ENCODE data around the gene TRAF3. TPM values are rescaled to one million over a fixed set of nuclear protein-coding genes. Genes with fewer than 3 reads are reported as not detected.

TRAF3 gene
- total RNA-seq, 1 donor from 2014 or later = 8.5 TPM

DNA sequence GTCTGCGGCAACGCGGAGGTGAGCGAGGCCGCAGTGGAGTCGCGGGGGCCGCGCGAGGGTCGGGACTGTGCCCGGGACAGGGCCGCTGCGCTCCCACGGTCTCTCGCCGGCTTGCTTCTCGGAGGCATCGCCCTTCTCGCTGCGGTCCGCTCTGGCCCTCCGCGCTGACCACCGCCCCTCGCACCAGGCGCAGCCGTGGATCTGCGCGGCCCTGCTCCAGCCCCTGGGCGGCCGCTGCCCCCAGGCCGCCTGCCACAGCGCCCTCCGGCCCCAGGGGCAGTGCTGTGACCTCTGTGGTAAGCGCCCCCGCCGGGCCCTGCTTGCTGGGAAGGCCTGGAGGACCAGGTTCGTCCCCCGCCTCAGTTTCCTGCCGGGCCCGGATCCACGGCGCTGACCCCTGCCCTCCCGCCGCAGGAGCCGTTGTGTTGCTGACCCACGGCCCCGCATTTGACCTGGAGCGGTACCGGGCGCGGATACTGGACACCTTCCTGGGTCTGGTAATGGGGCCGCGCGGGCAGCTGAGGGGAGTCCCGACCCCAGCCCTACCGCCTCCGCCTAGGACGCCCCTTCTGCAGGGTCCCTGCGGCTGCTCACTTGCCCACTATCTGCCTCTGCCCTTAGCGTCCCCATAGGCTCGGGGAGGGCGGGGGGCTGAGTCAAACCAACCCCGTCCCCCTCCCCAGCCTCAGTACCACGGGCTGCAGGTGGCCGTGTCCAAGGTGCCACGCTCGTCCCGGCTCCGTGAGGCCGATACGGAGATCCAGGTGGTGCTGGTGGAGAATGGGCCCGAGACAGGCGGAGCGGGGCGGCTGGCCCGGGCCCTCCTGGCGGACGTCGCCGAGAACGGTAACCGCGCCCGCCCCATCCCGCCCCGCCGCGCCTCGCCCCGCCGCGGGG, 152.2 kb downstream of the TRAF3 start:
- ATAC-seq (peak; percentile 1), DNase-seq (ENCODE audit: low spot score) (no peak)

- DNase-seq (ENCODE audit: low spot score) (no peak), ATAC-seq (no peak)
Observed at GRCh38 chr14:102930138-102930752, 153.0 kb downstream of the TRAF3 start.

- DNase-seq (ENCODE audit: low spot score) = no peak
- ATAC-seq = no peak
Observed at GRCh38 chr14:102930753-102931579, 153.7 kb downstream of the TRAF3 start.

GRCh38 chr14:102931580-102932285, 154.5 kb downstream of the TRAF3 start:
- ATAC-seq = no peak
- no peak for DNase-seq (ENCODE audit: low spot score)

GRCh38 chr14:102932484-102933248, 155.4 kb downstream of the TRAF3 start:
- ATAC-seq = no peak
- no peak for DNase-seq (ENCODE audit: low spot score)

- peak; percentile 80 for DNase-seq (ENCODE audit: low spot score)
Observed at GRCh38 chr14:102933618-102934231, 156.5 kb downstream of the TRAF3 start.

GRCh38 chr14:102935756-102936155, 158.5 kb downstream of the TRAF3 start:
- DNase-seq (ENCODE audit: low spot score) (no peak), ATAC-seq (no peak)

More at GRCh38 chr14:102933618-102934231, 156.5 kb downstream of the TRAF3 start:
- peak; percentile 81 for ATAC-seq

DNA sequence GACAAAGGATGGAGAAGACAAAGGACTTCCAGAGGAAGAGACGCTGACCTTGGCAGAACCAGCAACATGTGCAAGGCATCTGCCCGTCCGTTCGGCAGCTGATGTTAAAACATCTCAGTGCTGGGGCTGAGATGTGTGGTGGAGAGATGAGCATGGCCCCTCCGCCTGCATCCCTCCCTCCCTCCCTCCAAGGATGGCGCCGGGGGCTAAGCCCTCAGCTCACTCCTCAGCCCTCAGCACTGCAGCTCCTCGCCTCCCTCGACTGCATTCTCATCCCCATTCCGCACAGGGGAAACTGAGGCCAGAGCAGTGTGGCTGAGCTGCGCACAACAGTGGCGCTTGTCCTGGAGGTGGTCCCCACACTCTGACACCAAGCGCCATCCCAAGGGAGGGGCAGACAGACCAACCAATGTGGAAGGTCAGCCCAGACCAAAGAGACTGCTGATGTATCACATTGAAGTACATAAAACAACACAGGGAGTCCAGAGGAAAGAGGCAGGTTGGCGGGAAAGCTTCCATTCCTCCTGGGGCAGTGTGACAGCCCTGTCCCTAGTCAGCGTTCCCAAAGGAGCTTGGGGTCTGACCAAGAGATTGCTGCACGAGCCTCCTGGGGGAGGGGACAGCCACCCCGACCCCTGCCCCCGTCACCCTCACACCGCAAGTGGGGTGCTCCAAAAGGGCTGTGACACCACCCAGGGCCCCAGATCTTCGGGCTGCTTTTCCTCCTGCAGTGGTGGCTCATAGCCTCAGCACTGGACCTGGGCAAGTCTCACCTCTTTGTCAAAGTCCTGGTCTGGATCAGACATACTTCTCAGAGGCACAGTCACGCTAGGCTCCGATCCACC, 160.3 kb downstream of the TRAF3 start:
- ATAC-seq (no peak), DNase-seq (ENCODE audit: low spot score) (no peak)

GRCh38 chr14:102938191-102938590, 160.9 kb downstream of the TRAF3 start:
- ATAC-seq = no peak
- DNase-seq (ENCODE audit: low spot score) = no peak

- DNase-seq (ENCODE audit: low spot score) (no peak), ATAC-seq (no peak)
Observed at GRCh38 chr14:102939329-102939728, 162.1 kb downstream of the TRAF3 start.

GRCh38 chr14:102939820-102940561, 162.7 kb downstream of the TRAF3 start:
- ATAC-seq (peak; percentile 88), DNase-seq (ENCODE audit: low spot score) (peak; percentile 90)

GRCh38 chr14:102940729-102941362, 163.6 kb downstream of the TRAF3 start:
- peak; percentile 2 for ATAC-seq
- no peak for DNase-seq (ENCODE audit: low spot score)

- DNase-seq (ENCODE audit: low spot score) = no peak
Observed at GRCh38 chr14:102941419-102942011, 164.3 kb downstream of the TRAF3 start.

DNA sequence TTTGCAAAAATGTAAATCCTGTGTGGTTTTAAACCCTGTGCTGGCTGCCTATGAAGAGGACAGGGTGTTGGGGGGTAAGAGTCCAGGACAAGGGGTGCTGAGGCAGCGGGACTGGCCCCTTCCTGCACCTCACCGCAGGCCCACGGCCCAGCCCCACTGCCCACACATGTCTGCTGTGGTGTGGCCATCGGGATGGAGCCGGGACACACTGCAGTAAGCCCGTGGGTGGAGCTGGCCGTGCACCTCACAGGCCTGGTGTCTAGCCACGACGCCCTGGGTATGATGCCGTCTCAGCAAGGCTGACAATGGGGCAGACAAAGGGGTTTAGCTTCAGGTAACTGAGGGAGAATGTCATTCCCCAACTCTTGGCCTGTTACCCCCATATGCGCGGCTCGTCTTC, 164.8 kb downstream of the TRAF3 start:
- ATAC-seq (no peak), DNase-seq (ENCODE audit: low spot score) (no peak)

More at GRCh38 chr14:102941419-102942011, 164.3 kb downstream of the TRAF3 start:
- ATAC-seq = no peak

DNA sequence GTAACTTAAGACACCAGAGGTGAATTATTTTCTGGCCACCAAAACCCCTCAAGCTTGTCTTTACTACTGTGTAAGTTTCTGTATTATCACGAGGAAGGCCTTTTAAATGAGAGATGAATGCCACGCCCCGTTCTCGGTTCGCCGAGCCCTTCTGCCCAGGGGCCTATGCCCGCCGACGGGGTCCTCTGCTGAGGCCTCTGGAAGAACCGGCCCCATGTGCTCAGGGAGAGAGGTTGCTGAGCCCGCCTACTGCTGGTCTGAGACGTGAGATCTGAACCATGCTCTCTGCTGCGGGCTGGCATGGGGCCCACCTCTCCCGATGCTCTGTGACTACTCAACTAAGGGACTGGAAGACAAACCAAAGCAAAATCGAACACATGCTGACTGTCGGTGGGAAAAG, 166.2 kb downstream of the TRAF3 start:
- ATAC-seq (no peak), DNase-seq (ENCODE audit: low spot score) (no peak)

GRCh38 chr14:102943979-102944378, 166.7 kb downstream of the TRAF3 start:
- ATAC-seq (no peak), DNase-seq (ENCODE audit: low spot score) (no peak)

Data from left lobe of liver (tissue), 2 donors.